SJSA1 (cell line): ENCODE results near the gene NIPSNAP3A. TPM values are rescaled to one million over a fixed set of nuclear protein-coding genes. Genes with fewer than 3 reads are reported as not detected.

Source experiments
- DNase-seq, 2 experiments: peaks; one replicate each; pipeline ENCODE4 v3.0.0-alpha.2; 2015 to 2020; ENCODE audit warnings: low spot score in 2 of 2, low read depth in 1 of 2
- H3K27ac ChIP-seq: fragments of 250-450 bp; sonication (Bioruptor Pico); 2 replicates; pipeline ENCODE4 v1.5.1; 2020; ENCODE audit warnings: mild to moderate bottlenecking, moderate library complexity
- H3K27me3 ChIP-seq: fragments of 250-450 bp; sonication (Bioruptor Pico); replicated peaks from 2 replicates; pipeline ENCODE4 v1.5.1; 2020; ENCODE audit warnings: mild to moderate bottlenecking, moderate library complexity
- H3K36me3 ChIP-seq: fragments of 250-450 bp; sonication (Bioruptor Pico); 2 replicates; pipeline ENCODE4 v1.5.1; 2020; ENCODE audit warnings: mild to moderate bottlenecking
- H3K4me1 ChIP-seq: fragments of 250-450 bp; sonication (Bioruptor Pico); replicated peaks from 2 replicates; pipeline ENCODE4 v1.6.1; 2021; ENCODE audit warnings: mild to moderate bottlenecking
- H3K4me3 ChIP-seq: fragments of 250-450 bp; sonication (Bioruptor Pico); 2 replicates; pipeline ENCODE4 v1.5.1; 2020; ENCODE audit warnings: mild to moderate bottlenecking
- H3K9me3 ChIP-seq: fragments of 250-450 bp; sonication (Bioruptor Pico); replicated peaks from 2 replicates; pipeline ENCODE4 v1.5.1; 2020; ENCODE audit warnings: mild to moderate bottlenecking
- total RNA-seq: library from RNA; depleted of rRNA; stranded (reverse); fragments of >200 nt; shearing (Covaris generic); gene quantifications from 2 replicates; pipeline ENCODE4 v1.2.3, GENCODE V29; 2014; rRNA removed

Gene NIPSNAP3A
- total RNA-seq, 1 experiment from 2014 or later, result 79.8 TPM

GRCh38 chr9:104802110-104802509 is 54.6 kb downstream of the NIPSNAP3A start:
- Histone ChIP-seq H3K4me3 (no peak overlapping the region), H3K36me3 (peaks cover 24% of the 10 kb centered on the region), H3K4me1 (no peaks in the 10 kb centered on the region), H3K27me3 (no peaks in the 10 kb centered on the region), H3K9me3 (no peaks in the 10 kb centered on the region), H3K27ac (no peak overlapping the region)
- DNase-seq, result no peak

GRCh38 chr9:104802906-104803305 is 55.4 kb downstream of the NIPSNAP3A start:
- no peak for DNase-seq
- no peak overlapping the region for H3K27ac ChIP-seq
- H3K9me3 ChIP-seq, result no peaks in the 10 kb centered on the region
- H3K4me3 ChIP-seq, result no peak overlapping the region
- no peaks in the 10 kb centered on the region for H3K27me3 ChIP-seq
- H3K36me3 ChIP-seq, result peaks cover 24% of the 10 kb centered on the region
- H3K4me1 ChIP-seq, result no peaks in the 10 kb centered on the region

GRCh38 chr9:104805441-104805840 is 58.0 kb downstream of the NIPSNAP3A start:
- H3K27ac ChIP-seq, result no peak overlapping the region
- H3K9me3 ChIP-seq, result no peaks in the 10 kb centered on the region
- no peak for DNase-seq
- no peaks in the 10 kb centered on the region for H3K27me3 ChIP-seq
- no peaks in the 10 kb centered on the region; the same call in 1 of the 2 replicates for H3K4me1 ChIP-seq
- peaks cover 22% of the 10 kb centered on the region for H3K36me3 ChIP-seq
- no peak overlapping the region for H3K4me3 ChIP-seq

GRCh38 chr9:104808035-104808614 is 60.6 kb downstream of the NIPSNAP3A start:
- no peak overlapping the region for H3K27ac ChIP-seq
- no peaks in the 10 kb centered on the region for H3K9me3 ChIP-seq
- peaks cover 23% of the 10 kb centered on the region; the same call in 1 of the 2 replicates for H3K36me3 ChIP-seq
- no peaks in the 10 kb centered on the region for H3K27me3 ChIP-seq
- H3K4me1 ChIP-seq, result peaks cover 8% of the 10 kb centered on the region
- DNase-seq, result peak; percentile 42 to 63
- H3K4me3 ChIP-seq, result no peak overlapping the region

Other genes starting within 250 kb of the NIPSNAP3A start
- not detected in 2 replicates for gene OR13F1, start 243.4 kb upstream of the NIPSNAP3A start, total RNA-seq
- not detected in 2 replicates for gene OR13C4, start 220.5 kb upstream of the NIPSNAP3A start, total RNA-seq
- not detected in 2 replicates for gene OR13C3, start 210.8 kb upstream of the NIPSNAP3A start, total RNA-seq
- gene OR13C8, start 178.5 kb upstream of the NIPSNAP3A start, total RNA-seq, result not detected in 2 replicates
- gene OR13C5, start 148.3 kb upstream of the NIPSNAP3A start, total RNA-seq, result not detected in 2 replicates
- gene OR13C2, start 142.1 kb upstream of the NIPSNAP3A start, total RNA-seq, result not detected in 2 replicates
- gene OR13C9, start 129.5 kb upstream of the NIPSNAP3A start, total RNA-seq, result not detected in 2 replicates
- gene OR13D1, start 53.2 kb upstream of the NIPSNAP3A start, total RNA-seq, result not detected in 2 replicates
- gene NIPSNAP3B, start 16.4 kb downstream of the NIPSNAP3A start, total RNA-seq, result 0.42 and 0.97 TPM in 2 replicates
- gene ABCA1, start 180.5 kb downstream of the NIPSNAP3A start, total RNA-seq, result 4.7 and 8.9 TPM in 2 replicates